PFSK-1 (cell line): ENCODE data around the gene PYROXD2.

ENCODE experiments used
- FOXP2 ChIP-seq: optimal IDR thresholded peaks from 2 replicates; pipeline ENCODE3; 2011; ENCODE audit warnings: borderline replicate concordance, control low read depth, inconsistent platforms; ENCODE audit not compliant: insufficient read depth; ENCODE audit errors: extremely low read length, extremely low read depth
- POLR2AphosphoS5 ChIP-seq: IDR thresholded peaks from 2 replicates; pipeline ENCODE4 v1.6.1; 2012; ENCODE audit warnings: low read depth, mild to moderate bottlenecking, control low read depth, low read length, moderate library complexity
- SIN3A ChIP-seq: IDR thresholded peaks from 2 replicates; pipeline ENCODE4 v1.6.1; 2012; ENCODE audit warnings: mild to moderate bottlenecking, low read length, moderate library complexity, borderline replicate concordance; ENCODE audit not compliant: insufficient read depth
- TAF1 ChIP-seq: IDR thresholded peaks from 2 replicates; pipeline ENCODE4 v1.6.1; 2012; ENCODE audit warnings: low read length, control low read depth, borderline replicate concordance; ENCODE audit not compliant: insufficient read depth
- TF ChIP-seq, protein P1 (sequence below), 2 experiments: IDR thresholded peaks; 2 replicates each; pipeline versions ENCODE4 v1.6.1 to v1.8.0; 2011 to 2012; ENCODE audit warnings: low read depth in 2 of 2, low read length in 2 of 2, control low read depth in 1 of 2, inconsistent platforms in 1 of 2, mild to moderate bottlenecking in 1 of 2, moderate library complexity in 1 of 2; ENCODE audit not compliant: insufficient read depth in 1 of 2

The PYROXD2 gene

DNA sequence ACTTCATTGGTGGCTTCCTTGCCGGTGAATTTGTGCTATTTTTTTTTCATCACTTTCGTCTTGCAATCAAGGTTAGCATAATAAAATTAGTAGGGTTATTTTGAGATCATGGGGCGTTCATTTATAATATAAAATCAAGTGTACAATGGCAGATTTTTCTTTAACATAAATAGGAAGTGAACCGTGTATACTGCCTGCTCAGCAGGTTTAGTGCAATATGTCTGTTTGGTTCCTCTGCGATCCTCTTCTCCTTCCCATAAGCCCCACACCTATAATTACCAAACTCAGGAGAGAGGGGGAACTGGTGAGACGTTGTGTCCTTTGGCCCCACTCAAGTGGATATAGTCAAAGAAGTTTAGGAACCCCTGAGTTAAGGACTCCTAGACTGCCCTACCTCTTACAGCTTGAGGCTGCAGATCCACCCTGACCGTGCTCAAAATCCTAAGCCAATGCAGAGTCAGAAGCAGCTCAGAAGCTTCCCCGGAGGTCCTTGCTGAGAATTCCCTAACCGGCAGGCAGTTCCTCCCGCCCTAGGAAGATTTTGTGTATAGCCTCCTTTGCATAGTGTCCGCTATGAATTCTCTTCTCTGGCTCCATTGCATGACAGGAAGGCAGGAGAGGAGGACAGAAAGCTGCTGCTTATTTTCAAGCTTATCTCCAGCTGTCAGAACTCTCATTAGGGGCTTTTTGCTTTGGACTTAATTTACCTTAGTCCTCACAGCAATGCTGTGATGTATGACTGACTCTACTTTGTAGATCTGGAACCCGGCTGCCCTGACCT, 41.5 kb downstream of the PYROXD2 start:
- TF ChIP-seq SIN3A (no peak), POLR2AphosphoS5 (no peak), FOXP2 (no peak), TAF1 (no peak)
- TF ChIP-seq, protein P1, sequence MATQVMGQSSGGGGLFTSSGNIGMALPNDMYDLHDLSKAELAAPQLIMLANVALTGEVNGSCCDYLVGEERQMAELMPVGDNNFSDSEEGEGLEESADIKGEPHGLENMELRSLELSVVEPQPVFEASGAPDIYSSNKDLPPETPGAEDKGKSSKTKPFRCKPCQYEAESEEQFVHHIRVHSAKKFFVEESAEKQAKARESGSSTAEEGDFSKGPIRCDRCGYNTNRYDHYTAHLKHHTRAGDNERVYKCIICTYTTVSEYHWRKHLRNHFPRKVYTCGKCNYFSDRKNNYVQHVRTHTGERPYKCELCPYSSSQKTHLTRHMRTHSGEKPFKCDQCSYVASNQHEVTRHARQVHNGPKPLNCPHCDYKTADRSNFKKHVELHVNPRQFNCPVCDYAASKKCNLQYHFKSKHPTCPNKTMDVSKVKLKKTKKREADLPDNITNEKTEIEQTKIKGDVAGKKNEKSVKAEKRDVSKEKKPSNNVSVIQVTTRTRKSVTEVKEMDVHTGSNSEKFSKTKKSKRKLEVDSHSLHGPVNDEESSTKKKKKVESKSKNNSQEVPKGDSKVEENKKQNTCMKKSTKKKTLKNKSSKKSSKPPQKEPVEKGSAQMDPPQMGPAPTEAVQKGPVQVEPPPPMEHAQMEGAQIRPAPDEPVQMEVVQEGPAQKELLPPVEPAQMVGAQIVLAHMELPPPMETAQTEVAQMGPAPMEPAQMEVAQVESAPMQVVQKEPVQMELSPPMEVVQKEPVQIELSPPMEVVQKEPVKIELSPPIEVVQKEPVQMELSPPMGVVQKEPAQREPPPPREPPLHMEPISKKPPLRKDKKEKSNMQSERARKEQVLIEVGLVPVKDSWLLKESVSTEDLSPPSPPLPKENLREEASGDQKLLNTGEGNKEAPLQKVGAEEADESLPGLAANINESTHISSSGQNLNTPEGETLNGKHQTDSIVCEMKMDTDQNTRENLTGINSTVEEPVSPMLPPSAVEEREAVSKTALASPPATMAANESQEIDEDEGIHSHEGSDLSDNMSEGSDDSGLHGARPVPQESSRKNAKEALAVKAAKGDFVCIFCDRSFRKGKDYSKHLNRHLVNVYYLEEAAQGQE (IDR thresholded peaks at IDR 0.05; ENCODE audit: insufficient read depth in 1 of 2, low read depth in 2 of 2, low read length in 2 of 2), result no peak

GRCh38 chr10:98370831-98371820, 43.9 kb downstream of the PYROXD2 start:
- TF ChIP-seq, protein P1 (IDR thresholded peaks at IDR 0.05; ENCODE audit: insufficient read depth in 1 of 2, low read depth in 2 of 2, low read length in 2 of 2), result no peak
- TF ChIP-seq TAF1, result no peak

DNA sequence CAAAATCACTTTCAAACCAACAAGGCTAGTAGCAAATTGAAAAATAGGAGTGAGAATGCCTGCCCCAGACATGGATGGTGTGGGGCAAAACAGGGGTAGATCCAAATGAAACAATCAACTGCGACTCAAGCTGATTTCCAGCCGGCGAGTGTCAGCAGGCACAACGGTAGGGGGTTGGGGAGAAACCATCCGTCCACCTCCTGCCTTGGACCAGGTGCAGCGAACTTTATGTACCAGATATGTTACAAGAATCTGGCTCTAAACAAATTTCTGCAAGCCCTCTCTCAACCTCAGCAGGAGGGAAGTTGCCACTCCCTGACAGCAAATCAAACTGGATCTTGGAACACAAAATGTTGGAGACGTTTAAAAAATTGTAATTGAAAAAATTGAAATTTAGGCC, 45.2 kb downstream of the PYROXD2 start:
- TF ChIP-seq, protein P1 (IDR thresholded peaks at IDR 0.05; ENCODE audit: insufficient read depth in 1 of 2, low read depth in 2 of 2, low read length in 2 of 2), result no peak
- TF ChIP-seq SIN3A, result no peak
- TF ChIP-seq TAF1, result no peak
- TF ChIP-seq POLR2AphosphoS5, result no peak
- no peak for TF ChIP-seq FOXP2

GRCh38 chr10:98368644-98369043, 46.3 kb downstream of the PYROXD2 start:
- TF ChIP-seq, protein P1 (IDR thresholded peaks at IDR 0.05; ENCODE audit: insufficient read depth in 1 of 2, low read depth in 2 of 2, low read length in 2 of 2), result no peak
- TF ChIP-seq FOXP2 (no peak), POLR2AphosphoS5 (no peak), SIN3A (no peak), TAF1 (no peak)
